HEK293T (cell line): Measurements from ENCODE around the gene ALG9.

Source experiments
- FOXA1 ChIP-seq: fragments of 450-650 bp; IDR thresholded peaks from 2 replicates; pipeline ENCODE4 v1.6.1; 2016; ENCODE audit warnings: mild to moderate bottlenecking
- LEF1 ChIP-seq: fragments of 450-650 bp; IDR thresholded peaks from 2 replicates; pipeline ENCODE4 v1.6.1; 2017; ENCODE audit warnings: mild to moderate bottlenecking, borderline replicate concordance

GRCh38 chr11:111840143-111840542, 31.2 kb downstream of the ALG9 start:
- no peak for TF ChIP-seq FOXA1
- no peak for TF ChIP-seq LEF1
